ENCODE measurements around the gene RABL2B. TPM values are rescaled to one million over a fixed set of nuclear protein-coding genes. Genes with fewer than 3 reads are reported as not detected.
"Not testable (repeated sequence)": the region's sequence is repeated elsewhere in the genome, so short reads cannot be mapped to it uniquely, and the experiment has no call there.

The RABL2B gene
- total RNA-seq, 1 experiment from 2014 or later: 19.0 TPM

DNA sequence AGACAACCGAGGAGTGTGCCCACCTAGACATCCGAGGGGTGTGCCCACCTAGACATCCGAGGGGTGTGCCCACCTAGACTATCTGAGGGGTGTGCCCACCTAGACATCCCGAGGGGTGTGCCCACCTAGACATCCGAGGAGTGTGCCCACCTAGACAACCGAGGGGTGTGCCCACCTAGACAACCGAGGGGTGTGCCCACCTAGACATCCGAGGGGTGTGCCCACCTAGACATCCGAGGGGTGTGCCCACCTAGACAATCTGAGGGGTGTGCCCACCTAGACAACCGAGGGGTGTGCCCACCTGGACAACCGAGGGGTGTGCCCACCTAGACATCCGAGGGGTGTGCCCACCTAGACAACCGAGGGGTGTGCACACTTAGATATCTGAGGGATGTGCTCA lies 34.8 kb downstream of the RABL2B start:
- not testable (repeated sequence) for H2BK120ac ChIP-seq (ENCODE audit: low read depth, low read length, poor library complexity, severe bottlenecking); H3K27ac Mint-ChIP-seq; H2AK5ac ChIP-seq (ENCODE audit: insufficient read length, low read length); H3T11ph ChIP-seq (ENCODE audit: low read length); H2BK5ac ChIP-seq (ENCODE audit: insufficient read length, low read length); H4K91ac ChIP-seq (ENCODE audit: insufficient read length, low read depth, low read length); H4K8ac ChIP-seq (replicated peaks; ENCODE audit: insufficient read length, low read depth, low read length); H3K9me3 Mint-ChIP-seq; H3K23ac ChIP-seq (ENCODE audit: insufficient read length, low read depth, low read length); H3K23me2 ChIP-seq (ENCODE audit: insufficient read length, low read depth, low read length, poor library complexity, severe bottlenecking); H2BK20ac ChIP-seq (ENCODE audit: low read depth, low read length, poor library complexity, severe bottlenecking); H2AFZ ChIP-seq (ENCODE audit: low read length); H3K14ac ChIP-seq (ENCODE audit: insufficient read depth, low read length); H3K79me1 ChIP-seq (ENCODE audit: insufficient read depth, low read depth, low read length, poor library complexity, severe bottlenecking); H3K18ac ChIP-seq (ENCODE audit: insufficient read length, low read depth, low read length); H3K4me2 ChIP-seq (ENCODE audit: insufficient read depth, insufficient read length, low read length); H3K4me3 Mint-ChIP-seq; H3K9me3 ChIP-seq (ENCODE audit: control insufficient read depth, low read depth, low read length); H2BK15ac ChIP-seq (ENCODE audit: low read depth, low read length); H3K36me3 Mint-ChIP-seq (ENCODE audit: insufficient read depth in 1 of 3, low read depth in 3 of 3); H4K20me1 ChIP-seq (ENCODE audit: control insufficient read depth, insufficient read depth, insufficient read length); H3K27ac ChIP-seq (ENCODE audit: insufficient read length, low read depth, low read length); H3K79me2 ChIP-seq (ENCODE audit: insufficient read depth, low read length); H2BK12ac ChIP-seq (ENCODE audit: insufficient read length, low read depth, low read length); H3K4me1 ChIP-seq (ENCODE audit: insufficient read depth, low read length); H3K56ac ChIP-seq (ENCODE audit: insufficient read length, low read depth, low read length); H3K9ac ChIP-seq (ENCODE audit: extremely low read depth, insufficient read length, low read length); DNase-seq; H4K5ac ChIP-seq (ENCODE audit: insufficient read length, low read depth, low read length); H3K4me1 Mint-ChIP-seq; H3K27me3 ChIP-seq (ENCODE audit: insufficient read depth, low read length); H3K4ac ChIP-seq (ENCODE audit: low read depth, low read length)
- no CpG with 5 or more reads among the region's 13 CpGs for WGBS (ENCODE audit: extremely low coverage, insufficient read length, low lambda C conversion rate)
- H3K27me3 Mint-ChIP-seq (ENCODE audit: low read depth): peaks cover 84% of the 10 kb centered on the region

DNA sequence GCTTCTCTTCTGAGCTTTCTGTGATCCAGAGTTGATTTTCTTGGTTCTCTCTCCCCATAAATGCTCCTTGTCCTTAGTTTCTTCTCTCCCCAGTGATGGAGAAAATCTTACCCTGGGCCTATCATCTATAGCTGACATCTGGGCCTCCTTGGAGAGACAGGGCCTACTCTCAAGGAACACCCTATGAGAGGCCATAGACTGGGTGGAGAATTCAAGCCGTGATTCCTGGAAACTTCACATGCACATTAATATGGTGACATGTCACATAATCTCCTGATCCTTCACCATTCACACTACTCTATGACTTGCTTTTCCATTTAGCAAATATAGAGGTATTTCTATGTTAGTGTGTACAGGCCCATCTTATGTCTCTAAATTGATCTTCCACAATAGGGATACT lies 35.9 kb downstream of the RABL2B start:
- not testable (repeated sequence) for H3K4me2 ChIP-seq (ENCODE audit: insufficient read depth, insufficient read length, low read length); H2BK15ac ChIP-seq (ENCODE audit: low read depth, low read length); H4K91ac ChIP-seq (ENCODE audit: insufficient read length, low read depth, low read length); H3K79me1 ChIP-seq (ENCODE audit: insufficient read depth, low read depth, low read length, poor library complexity, severe bottlenecking); H3K23me2 ChIP-seq (ENCODE audit: insufficient read length, low read depth, low read length, poor library complexity, severe bottlenecking); H4K8ac ChIP-seq (replicated peaks; ENCODE audit: insufficient read length, low read depth, low read length); H3K9me3 Mint-ChIP-seq; H3T11ph ChIP-seq (ENCODE audit: low read length); H2BK20ac ChIP-seq (ENCODE audit: low read depth, low read length, poor library complexity, severe bottlenecking); DNase-seq; H3K4me1 Mint-ChIP-seq; H3K14ac ChIP-seq (ENCODE audit: insufficient read depth, low read length); H3K27ac ChIP-seq (ENCODE audit: insufficient read length, low read depth, low read length); H2BK5ac ChIP-seq (ENCODE audit: insufficient read length, low read length); H3K9me3 ChIP-seq (ENCODE audit: control insufficient read depth, low read depth, low read length); H3K9ac ChIP-seq (ENCODE audit: extremely low read depth, insufficient read length, low read length); H4K20me1 ChIP-seq (ENCODE audit: control insufficient read depth, insufficient read depth, insufficient read length); H3K79me2 ChIP-seq (ENCODE audit: insufficient read depth, low read length); H2AFZ ChIP-seq (ENCODE audit: low read length); H2AK5ac ChIP-seq (ENCODE audit: insufficient read length, low read length); H3K56ac ChIP-seq (ENCODE audit: insufficient read length, low read depth, low read length); H3K4me1 ChIP-seq (ENCODE audit: insufficient read depth, low read length); H2BK12ac ChIP-seq (ENCODE audit: insufficient read length, low read depth, low read length); H3K18ac ChIP-seq (ENCODE audit: insufficient read length, low read depth, low read length); H2BK120ac ChIP-seq (ENCODE audit: low read depth, low read length, poor library complexity, severe bottlenecking); H3K4ac ChIP-seq (ENCODE audit: low read depth, low read length); H3K36me3 Mint-ChIP-seq (ENCODE audit: insufficient read depth in 1 of 3, low read depth in 3 of 3); H4K5ac ChIP-seq (ENCODE audit: insufficient read length, low read depth, low read length); H3K27ac Mint-ChIP-seq; H3K23ac ChIP-seq (ENCODE audit: insufficient read length, low read depth, low read length); H3K27me3 ChIP-seq (ENCODE audit: insufficient read depth, low read length)
- WGBS (ENCODE audit: extremely low coverage, insufficient read length, low lambda C conversion rate): no CpG with 5 or more reads among the region's 1 CpG
- peaks cover 84% of the 10 kb centered on the region for H3K27me3 Mint-ChIP-seq (ENCODE audit: low read depth)
- H3K4me3 Mint-ChIP-seq: peak overlapping the region in 1 of 2 experiments; percentile 29; a peak in 1 of 5 replicates
